DND-41 (cell line): ENCODE results near the gene RPL36A.

Source experiments
- EZH2 ChIP-seq: IDR thresholded peaks from 3 replicates; pipeline ENCODE4 v1.6.1; 2012; ENCODE audit warnings: borderline replicate concordance, low read depth, mild to moderate bottlenecking, moderate library complexity, low read length, inconsistent platforms; ENCODE audit not compliant: severe bottlenecking
- TF ChIP-seq, protein P1 (sequence below): IDR thresholded peaks from 2 replicates; pipeline ENCODE4 v1.5.1; 2012; ENCODE audit warnings: borderline replicate concordance, low read length, moderate library complexity, mild to moderate bottlenecking; ENCODE audit not compliant: poor library complexity, severe bottlenecking; ENCODE audit errors: extremely low read depth

DNA sequence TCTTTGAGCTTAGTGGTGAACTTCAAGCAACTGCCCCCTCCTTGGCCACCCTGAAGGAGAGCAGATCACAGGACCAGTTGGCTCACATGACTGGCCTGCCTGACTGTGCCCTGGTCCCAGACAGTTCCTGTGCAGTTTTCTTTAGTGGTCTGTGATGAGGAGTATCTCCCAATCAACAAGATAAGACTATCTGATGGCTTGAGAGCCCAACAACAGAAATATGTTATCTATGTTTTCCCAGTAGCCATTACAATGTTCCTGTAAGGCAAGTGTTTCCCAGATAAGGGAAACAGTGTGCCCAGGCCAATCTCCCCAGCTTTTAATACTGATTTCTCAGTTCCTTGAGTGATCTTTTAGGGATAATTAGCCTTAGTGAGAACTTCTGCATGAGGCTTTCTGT lies 28.1 kb upstream of the RPL36A start:
- no peak for TF ChIP-seq EZH2
- TF ChIP-seq, protein P1, sequence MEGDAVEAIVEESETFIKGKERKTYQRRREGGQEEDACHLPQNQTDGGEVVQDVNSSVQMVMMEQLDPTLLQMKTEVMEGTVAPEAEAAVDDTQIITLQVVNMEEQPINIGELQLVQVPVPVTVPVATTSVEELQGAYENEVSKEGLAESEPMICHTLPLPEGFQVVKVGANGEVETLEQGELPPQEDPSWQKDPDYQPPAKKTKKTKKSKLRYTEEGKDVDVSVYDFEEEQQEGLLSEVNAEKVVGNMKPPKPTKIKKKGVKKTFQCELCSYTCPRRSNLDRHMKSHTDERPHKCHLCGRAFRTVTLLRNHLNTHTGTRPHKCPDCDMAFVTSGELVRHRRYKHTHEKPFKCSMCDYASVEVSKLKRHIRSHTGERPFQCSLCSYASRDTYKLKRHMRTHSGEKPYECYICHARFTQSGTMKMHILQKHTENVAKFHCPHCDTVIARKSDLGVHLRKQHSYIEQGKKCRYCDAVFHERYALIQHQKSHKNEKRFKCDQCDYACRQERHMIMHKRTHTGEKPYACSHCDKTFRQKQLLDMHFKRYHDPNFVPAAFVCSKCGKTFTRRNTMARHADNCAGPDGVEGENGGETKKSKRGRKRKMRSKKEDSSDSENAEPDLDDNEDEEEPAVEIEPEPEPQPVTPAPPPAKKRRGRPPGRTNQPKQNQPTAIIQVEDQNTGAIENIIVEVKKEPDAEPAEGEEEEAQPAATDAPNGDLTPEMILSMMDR, result no peak
